ENCODE measurements around the gene GGNBP2. TPM values are rescaled to one million over a fixed set of nuclear protein-coding genes. Genes with fewer than 3 reads are reported as not detected.

Gene GGNBP2
- total RNA-seq, 3 donors from 2014 or later: 60.6 to 85.5 (median 84.0) TPM

DNA sequence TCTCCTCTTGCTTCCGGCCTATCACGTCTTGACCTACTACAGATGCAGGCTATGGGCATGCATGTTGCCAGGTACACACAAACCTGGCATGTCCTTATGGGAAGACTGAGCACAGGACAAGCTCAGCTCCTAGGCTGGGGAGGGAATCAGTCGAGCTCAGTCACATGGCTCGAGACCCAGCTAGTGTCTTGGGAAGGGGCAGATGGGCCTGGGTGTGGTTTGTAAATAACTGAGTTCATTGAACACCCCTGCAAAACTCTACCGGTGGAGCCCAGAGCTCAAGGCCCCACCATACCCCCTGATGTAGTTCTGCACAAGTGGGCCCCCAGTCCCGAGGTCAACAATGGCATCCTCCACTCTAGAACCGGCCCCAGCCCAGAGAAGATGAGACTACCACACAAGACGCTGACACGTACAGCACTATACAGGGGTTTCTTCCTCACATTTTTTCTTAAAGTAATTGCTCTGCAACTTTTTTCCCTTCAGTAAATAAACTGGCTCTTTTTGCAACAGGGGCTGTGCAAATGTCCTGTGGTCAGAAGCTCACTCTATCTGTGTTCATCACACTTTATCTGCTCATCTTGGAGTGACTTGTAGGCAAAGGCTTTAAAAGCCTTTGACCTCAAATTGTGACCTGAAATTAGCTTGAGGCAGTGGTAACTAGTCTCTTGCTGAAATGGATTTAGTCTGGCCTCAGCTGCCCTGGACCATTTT lies 35.3 kb upstream of the GGNBP2 start:
- TF ChIP-seq POLR2A (IDR thresholded peaks at IDR 0.05) (no peak), POLR2AphosphoS5 (IDR thresholded peaks at IDR 0.05) (no peak)
- TF ChIP-seq, protein P1, sequence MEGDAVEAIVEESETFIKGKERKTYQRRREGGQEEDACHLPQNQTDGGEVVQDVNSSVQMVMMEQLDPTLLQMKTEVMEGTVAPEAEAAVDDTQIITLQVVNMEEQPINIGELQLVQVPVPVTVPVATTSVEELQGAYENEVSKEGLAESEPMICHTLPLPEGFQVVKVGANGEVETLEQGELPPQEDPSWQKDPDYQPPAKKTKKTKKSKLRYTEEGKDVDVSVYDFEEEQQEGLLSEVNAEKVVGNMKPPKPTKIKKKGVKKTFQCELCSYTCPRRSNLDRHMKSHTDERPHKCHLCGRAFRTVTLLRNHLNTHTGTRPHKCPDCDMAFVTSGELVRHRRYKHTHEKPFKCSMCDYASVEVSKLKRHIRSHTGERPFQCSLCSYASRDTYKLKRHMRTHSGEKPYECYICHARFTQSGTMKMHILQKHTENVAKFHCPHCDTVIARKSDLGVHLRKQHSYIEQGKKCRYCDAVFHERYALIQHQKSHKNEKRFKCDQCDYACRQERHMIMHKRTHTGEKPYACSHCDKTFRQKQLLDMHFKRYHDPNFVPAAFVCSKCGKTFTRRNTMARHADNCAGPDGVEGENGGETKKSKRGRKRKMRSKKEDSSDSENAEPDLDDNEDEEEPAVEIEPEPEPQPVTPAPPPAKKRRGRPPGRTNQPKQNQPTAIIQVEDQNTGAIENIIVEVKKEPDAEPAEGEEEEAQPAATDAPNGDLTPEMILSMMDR (IDR thresholded peaks at IDR 0.05): no peak
- Histone ChIP-seq H3K4me3 (no peak overlapping the region), H3K27me3 (no peaks in the 10 kb centered on the region), H3K36me3 (no peaks in the 10 kb centered on the region), H3K27ac (no peak overlapping the region), H3K9me3 (no peaks in the 10 kb centered on the region), H3K4me1 (no peaks in the 10 kb centered on the region)
- intact Hi-C loops (cut with DNase I; ENCODE audit: low total_unique reads): no loop called here
- no peak for DNase-seq (ENCODE audit: low spot score in 2 of 2)

GRCh38 chr17:36510636-36511035 lies 34.1 kb upstream of the GGNBP2 start:
- no peaks in the 10 kb centered on the region for H3K36me3 ChIP-seq
- no peak overlapping the region for H3K27ac ChIP-seq
- no peaks in the 10 kb centered on the region for H3K4me1 ChIP-seq
- intact Hi-C loops (cut with DNase I; ENCODE audit: low total_unique reads): no loop called here
- TF ChIP-seq POLR2A (IDR thresholded peaks at IDR 0.05) (no peak), POLR2AphosphoS5 (IDR thresholded peaks at IDR 0.05) (no peak)
- TF ChIP-seq, protein P1 (IDR thresholded peaks at IDR 0.05): no peak
- H3K27me3 ChIP-seq: no peaks in the 10 kb centered on the region
- no peak overlapping the region for H3K4me3 ChIP-seq
- DNase-seq (ENCODE audit: low spot score in 2 of 2): no peak
- H3K9me3 ChIP-seq: no peaks in the 10 kb centered on the region

- Histone ChIP-seq H3K27ac (no peak overlapping the region), H3K4me3 (no peak overlapping the region), H3K9me3 (no peaks in the 10 kb centered on the region), H3K27me3 (no peaks in the 10 kb centered on the region), H3K36me3 (no peaks in the 10 kb centered on the region), H3K4me1 (no peaks in the 10 kb centered on the region)
- intact Hi-C loops (cut with DNase I; ENCODE audit: low total_unique reads): no loop called here
- DNase-seq (ENCODE audit: low spot score in 2 of 2): no peak
- TF ChIP-seq, protein P1 (IDR thresholded peaks at IDR 0.05): no peak
- TF ChIP-seq POLR2AphosphoS5 (IDR thresholded peaks at IDR 0.05): no peak
- TF ChIP-seq POLR2A (IDR thresholded peaks at IDR 0.05): no peak
Observed at GRCh38 chr17:36511216-36511615, 33.5 kb upstream of the GGNBP2 start.

GRCh38 chr17:36512641-36513040 lies 32.1 kb upstream of the GGNBP2 start:
- Histone ChIP-seq H3K27me3 (no peaks in the 10 kb centered on the region), H3K9me3 (no peaks in the 10 kb centered on the region), H3K4me3 (no peak overlapping the region), H3K36me3 (no peaks in the 10 kb centered on the region), H3K27ac (no peak overlapping the region), H3K4me1 (no peaks in the 10 kb centered on the region)
- no peak for TF ChIP-seq POLR2A (IDR thresholded peaks at IDR 0.05)
- TF ChIP-seq, protein P1 (IDR thresholded peaks at IDR 0.05): no peak
- TF ChIP-seq POLR2AphosphoS5 (IDR thresholded peaks at IDR 0.05): no peak
- intact Hi-C loops (cut with DNase I; ENCODE audit: low total_unique reads): no loop called here
- DNase-seq (ENCODE audit: low spot score in 2 of 2): no peak

DNA sequence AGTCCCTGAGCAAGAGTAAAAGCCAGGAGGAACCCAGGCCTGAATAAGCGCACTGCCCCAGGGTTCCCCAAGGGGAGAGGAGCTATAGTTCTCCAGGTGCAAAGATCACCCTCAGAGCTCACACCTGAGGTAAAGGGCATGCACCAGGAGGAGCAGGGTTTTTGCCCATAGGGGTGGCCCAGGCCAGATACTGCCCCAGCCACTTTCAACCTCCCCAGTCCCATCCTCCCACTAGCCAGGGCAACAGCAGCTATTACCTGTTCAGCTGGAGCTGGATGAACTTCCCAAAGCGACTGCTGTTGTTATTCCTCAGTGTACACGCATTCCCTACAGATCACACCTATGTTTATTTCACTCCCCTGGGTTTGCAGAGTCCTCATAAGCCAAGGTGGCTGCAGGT lies 29.9 kb upstream of the GGNBP2 start:
- Histone ChIP-seq H3K4me1 (no peaks in the 10 kb centered on the region), H3K27ac (no peak overlapping the region), H3K36me3 (no peaks in the 10 kb centered on the region), H3K9me3 (no peaks in the 10 kb centered on the region), H3K4me3 (no peak overlapping the region), H3K27me3 (no peaks in the 10 kb centered on the region)
- intact Hi-C loops (cut with DNase I; ENCODE audit: low total_unique reads): no loop called here
- TF ChIP-seq POLR2AphosphoS5 (IDR thresholded peaks at IDR 0.05) (no peak), POLR2A (IDR thresholded peaks at IDR 0.05) (no peak)
- TF ChIP-seq, protein P1 (IDR thresholded peaks at IDR 0.05): no peak
- DNase-seq (ENCODE audit: low spot score in 2 of 2): no peak
